KMS-11 (cell line): ENCODE results near the gene DNAJC27.

ENCODE experiments used
- H2AFZ ChIP-seq: fragments of 200-600 bp; sonication (generic); 2 replicates; pipeline ENCODE4 v1.6.1; 2016; ENCODE audit warnings: antibody characterized with exemption, mixed run types, low read depth
- H3K27ac ChIP-seq: fragments of 200-600 bp; sonication (generic); 2 replicates; pipeline ENCODE4 v1.6.1; 2016; ENCODE audit warnings: mild to moderate bottlenecking, mixed run types
- H3K27me3 ChIP-seq: fragments of 200-600 bp; sonication (generic); 2 replicates; pipeline ENCODE4 v1.6.1; 2017; ENCODE audit warnings: mild to moderate bottlenecking, low read depth, mixed run types, moderate library complexity; ENCODE audit not compliant: insufficient read depth
- H3K36me3 ChIP-seq: fragments of 200-600 bp; sonication (generic); 2 replicates; pipeline ENCODE4 v1.6.1; 2017; ENCODE audit warnings: mild to moderate bottlenecking, mixed run types; ENCODE audit not compliant: insufficient read depth
- H3K4me1 ChIP-seq: fragments of 200-600 bp; sonication (generic); 2 replicates; pipeline ENCODE4 v1.6.1; 2016; ENCODE audit warnings: mild to moderate bottlenecking, low read depth, mixed run types; ENCODE audit not compliant: poor library complexity, severe bottlenecking
- H3K4me2 ChIP-seq: fragments of 200-600 bp; sonication (generic); 2 replicates; pipeline ENCODE4 v1.7.0; 2016; ENCODE audit warnings: mild to moderate bottlenecking, mixed run types
- H3K4me3 ChIP-seq: fragments of 200-600 bp; sonication (generic); IDR thresholded peaks from 2 replicates; pipeline ENCODE4 v1.6.1; 2017; ENCODE audit warnings: low read depth, low read length, mixed read lengths; ENCODE audit not compliant: insufficient read depth
- H3K79me2 ChIP-seq: fragments of 200-600 bp; sonication (generic); 2 replicates; pipeline ENCODE4 v1.6.1; 2016; ENCODE audit warnings: low read depth, mixed run types; ENCODE audit not compliant: insufficient read depth
- H3K9ac ChIP-seq: fragments of 200-600 bp; sonication (generic); 2 replicates; pipeline ENCODE4 v1.6.1; 2016; ENCODE audit warnings: mild to moderate bottlenecking, mixed run types
- H4K20me1 ChIP-seq: fragments of 200-600 bp; sonication (generic); 2 replicates; pipeline ENCODE4 v1.6.1; 2016; ENCODE audit warnings: mild to moderate bottlenecking, mixed run types; ENCODE audit not compliant: insufficient read depth
- CTCF ChIP-seq: fragments of 200-600 bp; sonication (generic); conservative IDR thresholded peaks from 2 replicates; pipeline ENCODE4 v1.6.1; 2017; ENCODE audit warnings: low read depth, mild to moderate bottlenecking, antibody characterized with exemption, low read length, moderate library complexity, mixed read lengths

The DNAJC27 gene

GRCh38 chr2:24912523-24912922, 59.2 kb downstream of the DNAJC27 start:
- H3K9ac ChIP-seq: no peak overlapping the region
- H3K36me3 ChIP-seq: no peaks in the 10 kb centered on the region
- no peaks in the 10 kb centered on the region for H4K20me1 ChIP-seq
- no peak for TF ChIP-seq CTCF
- no peaks in the 10 kb centered on the region for H3K27me3 ChIP-seq
- H3K79me2 ChIP-seq: peaks cover 21% of the 10 kb centered on the region
- H3K4me2 ChIP-seq: no peak overlapping the region
- H3K4me1 ChIP-seq: peaks cover 4% of the 10 kb centered on the region
- no peak overlapping the region for H2AFZ ChIP-seq
- H3K27ac ChIP-seq: no peak overlapping the region
- no peak overlapping the region for H3K4me3 ChIP-seq

- H3K9ac ChIP-seq: no peak overlapping the region
- no peak overlapping the region for H3K27ac ChIP-seq
- H3K4me1 ChIP-seq: no peaks in the 10 kb centered on the region
- H2AFZ ChIP-seq: no peak overlapping the region
- H3K27me3 ChIP-seq: no peaks in the 10 kb centered on the region
- no peak overlapping the region for H3K4me3 ChIP-seq
- TF ChIP-seq CTCF: no peak
- no peak overlapping the region for H3K4me2 ChIP-seq
- H4K20me1 ChIP-seq: no peaks in the 10 kb centered on the region
- peaks cover 4% of the 10 kb centered on the region; the same call in 1 of the 2 replicates for H3K79me2 ChIP-seq
- no peaks in the 10 kb centered on the region for H3K36me3 ChIP-seq
Measured at GRCh38 chr2:24910245-24910644, 61.5 kb downstream of the DNAJC27 start.

- H4K20me1 ChIP-seq: no peaks in the 10 kb centered on the region
- H3K27ac ChIP-seq: no peak overlapping the region
- no peak overlapping the region for H2AFZ ChIP-seq
- no peak for TF ChIP-seq CTCF
- H3K36me3 ChIP-seq: no peaks in the 10 kb centered on the region
- H3K4me2 ChIP-seq: no peak overlapping the region
- H3K27me3 ChIP-seq: no peaks in the 10 kb centered on the region
- no peak overlapping the region for H3K9ac ChIP-seq
- H3K79me2 ChIP-seq: peaks cover under 1% of the 10 kb centered on the region; the same call in 1 of the 2 replicates
- H3K4me1 ChIP-seq: no peaks in the 10 kb centered on the region
- no peak overlapping the region for H3K4me3 ChIP-seq
Measured at GRCh38 chr2:24909555-24910177, 62.1 kb downstream of the DNAJC27 start.

- H3K4me2 ChIP-seq: no peak overlapping the region
- TF ChIP-seq CTCF: no peak
- no peaks in the 10 kb centered on the region for H3K4me1 ChIP-seq
Measured at GRCh38 chr2:24908461-24908901, 63.3 kb downstream of the DNAJC27 start.

More at GRCh38 chr2:24908461-24908901, 63.3 kb downstream of the DNAJC27 start:
- Histone ChIP-seq H3K9ac (no peak overlapping the region), H4K20me1 (no peaks in the 10 kb centered on the region), H3K27ac (no peak overlapping the region), H2AFZ (no peak overlapping the region), H3K36me3 (no peaks in the 10 kb centered on the region), H3K27me3 (no peaks in the 10 kb centered on the region), H3K79me2 (no peaks in the 10 kb centered on the region; the same call in 1 of the 2 replicates), H3K4me3 (no peak overlapping the region)
